Naive thymus-derived CD4-positive, alpha-beta T cell (primary cell): ENCODE measurements around the gene AMOTL1. TPM values are rescaled to one million over a fixed set of nuclear protein-coding genes. Genes with fewer than 3 reads are reported as not detected.
A peak's percentile ranks its signal among the peaks of the same experiment; 100 is the strongest.

ENCODE experiments used
- ATAC-seq: fragments of 150-1000 bp; cut with Tn5 transposase; 2 replicates; pipeline ENCODE4 v1.10.0; 2021; ENCODE audit warnings: mild to moderate bottlenecking, moderate library complexity
- CTCF ChIA-PET: fragments of 350-600 bp; sonication (Branson Sonifier 250); formaldehyde crosslinking; loops from one replicate; lab custom pipeline; 2021; ENCODE audit warnings: antibody characterized with exemption; lab: Charles Lee
- POLR2A ChIA-PET: fragments of 350-600 bp; sonication (Branson Sonifier 250); formaldehyde crosslinking; loops from one replicate; lab custom pipeline; 2021; ENCODE audit warnings: antibody characterized with exemption, inconsistent platforms; lab: Charles Lee
- DNase-seq, 9 donors: peaks; one replicate each; pipeline versions ENCODE4 v3.0.0 to v3.0.0-alpha.2; 2020 to 2022; ENCODE audit warnings: mixed read lengths in 1 of 9
- H3K27ac ChIP-seq: one replicate; pipeline ENCODE4 v1.7.0; 2013; ENCODE audit warnings: mild to moderate bottlenecking, low read depth, low read length, moderate library complexity
- H3K27me3 ChIP-seq, 2 donors: one replicate each; pipeline ENCODE4 v1.7.0; 2013; ENCODE audit warnings: low read length in 2 of 2, mild to moderate bottlenecking in 2 of 2, moderate library complexity in 2 of 2; ENCODE audit not compliant: control insufficient read depth in 2 of 2, insufficient read depth in 2 of 2
- H3K36me3 ChIP-seq, 3 experiments: 1 replicate in 2 of 3; 2 replicates in 1 of 3; pipeline ENCODE4 v1.7.0; 2013; ENCODE audit warnings: low read length in 3 of 3, mild to moderate bottlenecking in 3 of 3, moderate library complexity in 1 of 3; ENCODE audit not compliant: insufficient read depth in 3 of 3, control insufficient read depth in 2 of 3
- H3K4me1 ChIP-seq, 2 donors: one replicate each; pipeline ENCODE4 v1.7.0; 2013; ENCODE audit warnings: low read length in 2 of 2, mild to moderate bottlenecking in 2 of 2, moderate library complexity in 1 of 2; ENCODE audit not compliant: control insufficient read depth in 2 of 2, insufficient read depth in 2 of 2
- H3K4me3 ChIP-seq: 2 replicates; pipeline ENCODE4 v1.7.0; 2013; ENCODE audit warnings: mild to moderate bottlenecking, low read length
- H3K9me3 ChIP-seq, 3 experiments: 1 replicate in 2 of 3; 2 replicates in 1 of 3; pipeline ENCODE4 v1.7.0; 2013; ENCODE audit warnings: low read length in 3 of 3; ENCODE audit not compliant: control insufficient read depth in 2 of 3
- H3K27ac Mint-ChIP-seq, 9 donors: one replicate each; pipeline ENCODE4 v1.8.0; 2020 to 2022; ENCODE audit warnings: mixed read lengths in 9 of 9, mild to moderate bottlenecking in 8 of 9, moderate library complexity in 5 of 9, inconsistent platforms in 2 of 9
- H3K27me3 Mint-ChIP-seq, 5 donors: one replicate each; pipeline ENCODE4 v1.8.0; 2021 to 2022; ENCODE audit warnings: mixed read lengths in 5 of 5, mild to moderate bottlenecking in 1 of 5
- H3K36me3 Mint-ChIP-seq, 5 donors: one replicate each; pipeline ENCODE4 v1.8.0; 2020 to 2022; ENCODE audit warnings: mixed read lengths in 5 of 5, mild to moderate bottlenecking in 3 of 5, inconsistent platforms in 1 of 5
- H3K4me1 Mint-ChIP-seq, 7 donors: one replicate each; pipeline ENCODE4 v1.8.0; 2020 to 2022; ENCODE audit warnings: mixed read lengths in 7 of 7, mild to moderate bottlenecking in 3 of 7, inconsistent platforms in 1 of 7
- H3K4me3 Mint-ChIP-seq, 10 donors: one replicate each; pipeline ENCODE4 v1.8.0; 2020 to 2022; ENCODE audit warnings: mild to moderate bottlenecking in 10 of 10, mixed read lengths in 10 of 10, moderate library complexity in 6 of 10, inconsistent platforms in 2 of 10
- H3K9me3 Mint-ChIP-seq, 11 donors: one replicate each; pipeline ENCODE4 v1.8.0; 2020 to 2022; ENCODE audit warnings: mixed read lengths in 11 of 11, mild to moderate bottlenecking in 4 of 11, inconsistent platforms in 1 of 11, moderate library complexity in 1 of 11
- intact Hi-C, 2 donors: fragments of 100-400 bp; cut with micrococcal nuclease; formaldehyde crosslinking; loops; one replicate each; pipeline ENCODE4 v1.15.1; 2023
- polyA plus RNA-seq, 2 donors: library from polyadenylated mRNA; unstranded; fragments of 300-500 nt; fragmentation: Illumina TruSeq; gene quantifications; one replicate each; pipeline ENCODE4 v1.2.3, GENCODE V29; 2021
- total RNA-seq, 6 experiments: library from RNA in 5 of 6; stranded (reverse) in 5 of 6; gene quantifications; 1 replicate in 5 of 6; 2 replicates in 1 of 6; pipeline ENCODE4 v1.2.3 and lab custom pipeline; 2021 to 2026

AMOTL1 gene
- total and polyA plus RNA-seq, 7 experiments from 2014 or later = 0.05 to 6.3 (median 0.27) TPM; not detected in 2

DNA sequence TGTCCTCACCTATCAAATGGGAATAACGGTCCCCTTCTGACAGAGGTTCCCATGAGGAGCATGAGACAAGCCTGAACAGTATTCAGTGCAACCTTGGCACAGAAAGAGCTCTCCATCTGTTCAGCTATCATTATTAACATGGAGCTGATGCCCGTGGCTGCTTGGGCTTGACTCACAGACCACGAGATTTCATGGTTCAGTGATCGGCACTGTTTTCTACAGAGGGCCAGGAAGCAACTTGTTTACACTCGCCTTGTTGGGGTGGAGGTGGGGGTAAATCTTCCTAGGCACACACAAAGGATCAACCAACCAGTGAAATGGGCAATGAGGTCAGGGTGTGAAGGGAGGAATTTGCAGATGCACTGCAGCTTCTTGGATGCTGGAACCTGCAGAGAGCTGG lies 117.0 kb downstream of the AMOTL1 start:
- peaks cover 0 to 11% (median 0%) of the 10 kb centered on the region in 5 donors for H3K27me3 Mint-ChIP-seq
- intact Hi-C loops = no loop called here
- ChIA-PET CTCF (no interaction called here), POLR2A (no interaction called here)
- H3K9me3 ChIP-seq = peaks cover 0 to 9% (median 0%) of the 10 kb centered on the region in 3 experiments
- H3K4me1 Mint-ChIP-seq = peaks cover 0 to 13% (median 4%) of the 10 kb centered on the region in 7 donors
- no peak overlapping the region for H3K27ac Mint-ChIP-seq
- H3K36me3 Mint-ChIP-seq = peaks cover 0 to 7% (median 4%) of the 10 kb centered on the region in 5 donors
- no peak for DNase-seq
- peaks cover 0 to under 1% of the 10 kb centered on the region in 2 donors for H3K27me3 ChIP-seq
- peaks cover 0 to 34% (median 18%) of the 10 kb centered on the region in 11 donors for H3K9me3 Mint-ChIP-seq
- no peak overlapping the region for H3K27ac ChIP-seq
- no peaks in the 10 kb centered on the region for H3K36me3 ChIP-seq
- H3K4me1 ChIP-seq = no peaks in the 10 kb centered on the region
- no peak for ATAC-seq
- no peak overlapping the region for H3K4me3 ChIP-seq
- H3K4me3 Mint-ChIP-seq = no peak overlapping the region

DNA sequence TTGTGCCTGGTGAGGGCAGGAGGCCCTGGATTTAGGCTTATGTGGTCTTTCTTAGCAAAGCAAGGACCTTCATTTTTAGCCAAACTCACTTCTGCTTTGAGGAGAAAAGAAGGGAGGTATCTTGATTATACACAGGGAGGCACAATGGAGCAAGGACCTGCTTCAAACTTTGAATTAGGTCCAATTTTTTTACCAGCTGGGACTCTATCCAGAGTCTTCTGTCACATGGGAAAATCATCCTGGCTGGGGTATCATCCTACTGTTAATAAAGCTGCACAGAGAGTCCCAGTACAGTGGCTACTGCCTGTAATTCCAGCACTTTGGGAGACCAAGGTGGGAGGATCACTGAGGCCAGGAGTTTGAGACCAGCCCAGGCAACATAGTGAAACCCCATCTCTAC lies 117.4 kb downstream of the AMOTL1 start:
- ChIA-PET POLR2A (no interaction called here), CTCF (no interaction called here)

DNA sequence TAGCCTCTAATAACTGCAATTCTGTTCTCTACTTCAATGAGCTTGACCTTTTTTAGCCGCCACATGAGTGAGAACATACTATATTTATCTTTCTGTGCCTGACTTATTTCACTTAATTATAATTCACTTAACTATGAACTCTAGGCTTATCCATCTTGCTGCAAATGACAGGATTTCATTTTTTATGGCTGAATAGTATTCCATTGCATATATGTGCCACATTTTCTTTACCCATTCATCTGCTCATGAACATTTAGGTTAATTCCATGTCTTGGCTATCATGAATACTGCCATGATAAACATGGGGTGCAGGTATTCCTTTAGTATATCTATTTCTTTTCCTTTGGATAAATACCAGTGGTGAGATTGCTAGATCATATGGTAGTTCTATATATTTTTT lies 120.0 kb downstream of the AMOTL1 start:
- POLR2A ChIA-PET = no interaction called here
- no peak overlapping the region for H3K27ac Mint-ChIP-seq
- no peak overlapping the region for H3K4me3 Mint-ChIP-seq
- H3K27me3 Mint-ChIP-seq = peaks cover 0 to 19% (median 0%) of the 10 kb centered on the region in 5 donors
- peaks cover 2 to 18% (median 10%) of the 10 kb centered on the region in 5 donors for H3K36me3 Mint-ChIP-seq
- no peaks in the 10 kb centered on the region for H3K4me1 ChIP-seq
- no peaks in the 10 kb centered on the region for H3K27me3 ChIP-seq
- H3K27ac ChIP-seq = no peak overlapping the region
- no peaks in the 10 kb centered on the region for H3K36me3 ChIP-seq
- CTCF ChIA-PET = interaction anchor here (1.1 kb wide), 1 partner anchor 59 kb away, joined by 4 read pairs; no protein-coding TSS in a partner anchor
- peaks cover 4 to 64% (median 42%) of the 10 kb centered on the region in 11 donors for H3K9me3 Mint-ChIP-seq
- no peak overlapping the region for H3K4me3 ChIP-seq
- ATAC-seq (no peak), DNase-seq (no peak)
- intact Hi-C loops = no loop called here
- peaks cover 0 to 12% (median 0%) of the 10 kb centered on the region in 3 experiments for H3K9me3 ChIP-seq
- H3K4me1 Mint-ChIP-seq = peaks cover 0 to 13% (median 4%) of the 10 kb centered on the region in 7 donors

More for the DNA sequence above, 117.4 kb downstream of the AMOTL1 start:
- H3K4me1 Mint-ChIP-seq = peaks cover 0 to 13% (median 4%) of the 10 kb centered on the region in 7 donors
- no peak for DNase-seq
- intact Hi-C loops = no loop called here
- H3K27me3 Mint-ChIP-seq = peaks cover 0 to 11% (median 0%) of the 10 kb centered on the region in 5 donors
- Histone ChIP-seq H3K36me3 (no peaks in the 10 kb centered on the region), H3K9me3 (peaks cover 0 to 9% (median 0%) of the 10 kb centered on the region in 3 experiments), H3K4me3 (no peak overlapping the region), H3K27me3 (no peaks in the 10 kb centered on the region), H3K27ac (no peak overlapping the region), H3K4me1 (no peaks in the 10 kb centered on the region)
- H3K4me3 Mint-ChIP-seq = no peak overlapping the region
- peaks cover 0 to 7% (median 4%) of the 10 kb centered on the region in 5 donors for H3K36me3 Mint-ChIP-seq
- H3K9me3 Mint-ChIP-seq = peaks cover 0 to 38% (median 19%) of the 10 kb centered on the region in 11 donors
- H3K27ac Mint-ChIP-seq = peak overlapping the region in 1 of 9 donors; percentile 22
- ATAC-seq = no peak

DNA sequence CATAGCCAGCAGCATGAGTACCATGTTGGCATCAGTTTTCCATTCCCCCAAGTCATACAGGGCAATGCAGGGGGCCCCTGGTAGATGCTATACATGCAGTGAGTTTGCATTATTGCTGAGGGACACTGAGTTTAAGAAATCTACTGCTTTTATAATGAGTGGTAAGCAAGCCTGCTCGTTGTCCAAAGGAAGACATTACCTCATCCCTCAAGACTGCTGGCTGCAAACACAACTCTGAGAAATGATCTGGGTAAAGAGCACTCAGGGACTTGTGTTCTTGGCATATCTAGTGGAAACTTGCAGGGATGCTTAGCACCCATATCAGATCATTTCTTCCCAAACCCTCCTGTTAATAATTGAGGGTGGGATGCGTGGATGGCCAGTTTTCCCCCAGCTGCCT lies 127.3 kb downstream of the AMOTL1 start:
- peaks cover 2 to 22% (median 8%) of the 10 kb centered on the region in 5 donors for H3K36me3 Mint-ChIP-seq
- peaks cover 0 to 8% (median 0%) of the 10 kb centered on the region in 5 donors for H3K27me3 Mint-ChIP-seq
- peaks cover 0 to 5% (median 0%) of the 10 kb centered on the region in 7 donors for H3K4me1 Mint-ChIP-seq
- Histone ChIP-seq H3K4me3 (no peak overlapping the region), H3K27me3 (no peaks in the 10 kb centered on the region), H3K36me3 (no peaks in the 10 kb centered on the region), H3K4me1 (no peaks in the 10 kb centered on the region), H3K27ac (no peak overlapping the region), H3K9me3 (peaks cover 0 to 11% (median 5%) of the 10 kb centered on the region in 3 experiments)
- POLR2A ChIA-PET = no interaction called here
- DNase-seq (no peak), ATAC-seq (no peak)
- H3K4me3 Mint-ChIP-seq = no peak overlapping the region
- CTCF ChIA-PET = no interaction called here
- peaks cover 4 to 44% (median 28%) of the 10 kb centered on the region in 11 donors for H3K9me3 Mint-ChIP-seq
- intact Hi-C loops = no loop called here
- H3K27ac Mint-ChIP-seq = no peak overlapping the region

DNA sequence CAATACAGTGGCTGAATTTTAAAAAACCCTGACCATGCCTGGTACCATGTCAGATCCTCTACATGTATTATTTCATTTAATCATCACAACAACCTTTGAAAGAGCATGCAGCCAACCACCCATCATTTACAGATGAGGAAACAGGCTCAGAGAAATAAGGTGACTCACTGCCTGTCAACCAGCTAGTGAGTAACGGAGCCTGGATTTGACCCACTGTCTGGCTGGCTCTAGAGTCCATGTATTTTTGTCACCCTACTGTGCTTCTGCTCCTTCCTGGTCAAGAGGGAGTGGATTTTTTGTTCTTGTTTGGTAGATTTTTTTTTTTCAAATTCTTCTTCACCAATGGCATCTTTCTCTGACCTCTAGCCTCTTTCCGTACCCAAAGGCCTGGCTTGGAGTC lies 127.8 kb downstream of the AMOTL1 start:
- Mint-ChIP-seq H3K27me3 (peaks cover 0 to 8% (median 0%) of the 10 kb centered on the region in 5 donors), H3K27ac (no peak overlapping the region), H3K4me1 (peaks cover 0 to 5% (median 0%) of the 10 kb centered on the region in 7 donors), H3K4me3 (no peak overlapping the region), H3K9me3 (peaks cover 4 to 39% (median 25%) of the 10 kb centered on the region in 11 donors), H3K36me3 (peaks cover 2 to 20% (median 8%) of the 10 kb centered on the region in 5 donors)
- Histone ChIP-seq H3K4me3 (no peak overlapping the region), H3K27me3 (no peaks in the 10 kb centered on the region), H3K27ac (no peak overlapping the region), H3K9me3 (peaks cover 0 to 11% (median 5%) of the 10 kb centered on the region in 3 experiments), H3K36me3 (no peaks in the 10 kb centered on the region), H3K4me1 (no peaks in the 10 kb centered on the region)
- CTCF ChIA-PET = interaction anchor here (0.6 kb wide), 1 partner anchor 274 kb away, joined by 4 read pairs; no protein-coding TSS in a partner anchor
- POLR2A ChIA-PET = no interaction called here
- no peak for DNase-seq
- ATAC-seq = no peak
- intact Hi-C loops = no loop called here

DNA sequence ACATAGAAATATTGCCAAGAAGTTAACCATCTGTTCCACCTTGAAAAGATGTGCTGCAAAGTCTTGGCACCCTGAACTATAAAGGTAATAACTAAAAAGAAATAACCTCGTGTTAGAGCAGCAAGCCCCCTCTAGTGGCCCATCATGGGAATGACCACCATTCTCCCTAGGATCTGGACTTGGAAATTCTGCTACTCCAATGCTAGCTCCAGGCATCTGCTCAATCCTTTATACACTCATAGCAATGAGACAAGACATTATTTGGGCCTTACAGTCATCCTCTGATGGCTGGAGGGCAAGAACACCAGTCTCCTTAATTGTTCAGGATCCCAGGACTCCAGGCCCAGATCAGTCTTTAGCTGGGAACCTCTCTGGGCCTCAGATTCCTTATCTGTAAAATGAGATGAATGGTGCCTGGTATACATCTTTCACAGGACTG lies 129.2 kb downstream of the AMOTL1 start:
- no peak overlapping the region for H3K27ac Mint-ChIP-seq

More for the DNA sequence above, 129.2 kb downstream of the AMOTL1 start:
- Histone ChIP-seq H3K4me1 (no peaks in the 10 kb centered on the region), H3K27ac (no peak overlapping the region), H3K9me3 (peaks cover 0 to 11% (median 5%) of the 10 kb centered on the region in 3 experiments), H3K4me3 (no peak overlapping the region), H3K36me3 (no peaks in the 10 kb centered on the region), H3K27me3 (no peaks in the 10 kb centered on the region)
- Mint-ChIP-seq H3K27me3 (peaks cover 0 to 7% (median 0%) of the 10 kb centered on the region in 5 donors), H3K4me3 (no peak overlapping the region), H3K36me3 (peaks cover 0 to 11% (median 6%) of the 10 kb centered on the region in 5 donors), H3K9me3 (peaks cover 5 to 25% (median 13%) of the 10 kb centered on the region in 11 donors), H3K4me1 (peaks cover 0 to 5% (median 0%) of the 10 kb centered on the region in 7 donors)
- peak; percentile 63 for ATAC-seq
- peak in 5 of 9 donors; percentile 14 to 34 (median 26) for DNase-seq
- ChIA-PET POLR2A (no interaction called here), CTCF (interaction anchor here (0.7 to 1.0 kb wide), 3 partner anchors 34 to 275 kb away, joined by 3 read pairs; partner anchors contain the start of genes CWC15 and KDM4D)
- intact Hi-C loops = loop anchor here in 1 of 2 donors (1.0 kb wide), 3 partner anchors 111 to 378 kb away; no protein-coding TSS in a partner anchor
